Fibroblast of lung (primary cell): Measurements from ENCODE around the gene NT5E. TPM values are rescaled to one million over a fixed set of nuclear protein-coding genes. Genes with fewer than 3 reads are reported as not detected.
A peak's percentile ranks its signal among the peaks of the same experiment; 100 is the strongest.

ENCODE experiments used
- DNase-seq, 2 donors: peaks; one replicate each; pipeline versions ENCODE4 v3.0.0 to v3.0.0-alpha.2; 2010; ENCODE audit warnings: low read depth in 2 of 2
- H2AFZ ChIP-seq: 2 replicates; pipeline ENCODE4 v1.5.1; 2012; ENCODE audit warnings: low read length, control low read depth, inconsistent platforms
- H3K27ac ChIP-seq: 2 replicates; pipeline ENCODE4 v1.5.1; 2011; ENCODE audit warnings: low read length, control low read depth; ENCODE audit not compliant: insufficient read depth
- H3K27me3 ChIP-seq: 2 replicates; pipeline ENCODE4 v1.5.1; 2011; ENCODE audit warnings: mild to moderate bottlenecking, low read length; ENCODE audit not compliant: control insufficient read depth, insufficient read depth
- H3K36me3 ChIP-seq: 2 replicates; pipeline ENCODE4 v1.5.1; 2011; ENCODE audit warnings: low read length; ENCODE audit not compliant: control insufficient read depth, insufficient read depth
- H3K4me1 ChIP-seq: 2 replicates; pipeline ENCODE4 v1.5.1; 2011; ENCODE audit warnings: low read length; ENCODE audit not compliant: control insufficient read depth, insufficient read depth; ENCODE audit errors: extremely low read depth
- H3K4me2 ChIP-seq: 2 replicates; pipeline ENCODE4 v1.5.1; 2011; ENCODE audit warnings: low read length, control low read depth; ENCODE audit not compliant: insufficient read depth; ENCODE audit errors: extremely low read depth
- H3K4me3 ChIP-seq, 4 experiments: fragments of 200-600 bp in 1 of 4; sonication (generic) in 1 of 4; replicated peaks in 1 of 4; 2 replicates each; pipeline ENCODE4 v1.5.1; 2011 to 2016; ENCODE audit warnings: low read length in 4 of 4, low read depth in 3 of 4, mild to moderate bottlenecking in 3 of 4, control low read depth in 2 of 4, inconsistent platforms in 1 of 4, mixed read lengths in 1 of 4; ENCODE audit not compliant: insufficient read depth in 1 of 4; ENCODE audit errors: control extremely low read depth in 1 of 4
- H3K79me2 ChIP-seq: 2 replicates; pipeline ENCODE4 v1.5.1; 2012; ENCODE audit warnings: mild to moderate bottlenecking, low read length, inconsistent platforms; ENCODE audit not compliant: control insufficient read depth, insufficient read depth
- H3K9ac ChIP-seq: 2 replicates; pipeline ENCODE4 v1.5.1; 2011; ENCODE audit warnings: mild to moderate bottlenecking, low read length, control low read depth; ENCODE audit not compliant: insufficient read depth
- H3K9me3 ChIP-seq: 2 replicates; pipeline ENCODE4 v1.5.1; 2012; ENCODE audit warnings: low read depth, low read length; ENCODE audit not compliant: control insufficient read depth, insufficient read depth
- H4K20me1 ChIP-seq: 2 replicates; pipeline ENCODE4 v1.5.1; 2011; ENCODE audit warnings: low read length; ENCODE audit not compliant: control insufficient read depth, insufficient read depth; ENCODE audit errors: extremely low read depth
- EZH2 ChIP-seq: IDR thresholded peaks from 2 replicates; pipeline ENCODE4 v1.5.1; 2012; ENCODE audit warnings: low read length, control low read depth, mild to moderate bottlenecking; ENCODE audit errors: missing control alignments
- polyA plus RNA-seq, 2 donors: library from polyadenylated mRNA; depleted of rRNA in 1 of 2; stranded (reverse) in 1 of 2; unstranded in 1 of 2; fragments of >200 nt; gene quantifications; 2 replicates each; pipeline ENCODE4 v1.2.1, GENCODE V29; 2011 to 2012; ENCODE audit warnings: missing spikeins in 1 of 2
- total RNA-seq: library from RNA; depleted of rRNA; stranded (reverse); fragments of >200 nt; gene quantifications from 2 replicates; pipeline ENCODE4 v1.2.1, GENCODE V29; 2014
- TF ChIP-seq, protein P1 (sequence below), 2 donors: IDR thresholded peaks in 1 of 2; conservative IDR thresholded peaks in 1 of 2; 1 replicate in 1 of 2; 2 replicates in 1 of 2; pipeline ENCODE4 v1.5.1; 2011 to 2012; ENCODE audit warnings: low read length in 2 of 2, control low read depth in 1 of 2, inconsistent platforms in 1 of 2, low read depth in 1 of 2, mild to moderate bottlenecking in 1 of 2

NT5E gene
- total and polyA plus RNA-seq, 2 donors (not counting 1 experiment from before 2014, with no cell fraction given) = 217 to 257 TPM

DNA sequence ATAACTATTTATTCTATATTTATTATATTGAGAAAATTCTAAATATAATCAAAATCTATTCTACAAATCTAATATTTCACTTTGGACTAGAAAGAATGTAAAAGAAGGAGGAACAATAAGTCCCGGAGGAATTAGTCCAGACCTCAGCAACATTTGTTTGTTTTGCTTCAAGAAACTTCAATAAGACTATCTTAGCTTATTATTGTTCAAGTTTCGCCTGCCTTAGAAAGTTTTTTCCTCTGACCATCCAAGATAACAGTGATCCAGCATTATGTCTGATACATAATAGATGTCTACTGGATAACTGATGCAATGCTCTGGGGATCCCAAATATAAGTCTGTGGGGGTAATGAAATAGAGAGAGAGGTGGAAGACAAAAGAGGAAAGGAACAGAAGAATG, 28.7 kb upstream of the NT5E start:
- Histone ChIP-seq H3K4me1 (peaks cover 22% of the 10 kb centered on the region), H3K36me3 (no peaks in the 10 kb centered on the region), H4K20me1 (no peaks in the 10 kb centered on the region), H3K27ac (no peak overlapping the region), H3K9me3 (no peaks in the 10 kb centered on the region), H3K27me3 (no peaks in the 10 kb centered on the region), H3K9ac (no peak overlapping the region), H3K4me2 (no peak overlapping the region), H3K4me3 (no peak overlapping the region), H2AFZ (no peak overlapping the region), H3K79me2 (no peaks in the 10 kb centered on the region)
- no peak for DNase-seq
- TF ChIP-seq, protein P1, sequence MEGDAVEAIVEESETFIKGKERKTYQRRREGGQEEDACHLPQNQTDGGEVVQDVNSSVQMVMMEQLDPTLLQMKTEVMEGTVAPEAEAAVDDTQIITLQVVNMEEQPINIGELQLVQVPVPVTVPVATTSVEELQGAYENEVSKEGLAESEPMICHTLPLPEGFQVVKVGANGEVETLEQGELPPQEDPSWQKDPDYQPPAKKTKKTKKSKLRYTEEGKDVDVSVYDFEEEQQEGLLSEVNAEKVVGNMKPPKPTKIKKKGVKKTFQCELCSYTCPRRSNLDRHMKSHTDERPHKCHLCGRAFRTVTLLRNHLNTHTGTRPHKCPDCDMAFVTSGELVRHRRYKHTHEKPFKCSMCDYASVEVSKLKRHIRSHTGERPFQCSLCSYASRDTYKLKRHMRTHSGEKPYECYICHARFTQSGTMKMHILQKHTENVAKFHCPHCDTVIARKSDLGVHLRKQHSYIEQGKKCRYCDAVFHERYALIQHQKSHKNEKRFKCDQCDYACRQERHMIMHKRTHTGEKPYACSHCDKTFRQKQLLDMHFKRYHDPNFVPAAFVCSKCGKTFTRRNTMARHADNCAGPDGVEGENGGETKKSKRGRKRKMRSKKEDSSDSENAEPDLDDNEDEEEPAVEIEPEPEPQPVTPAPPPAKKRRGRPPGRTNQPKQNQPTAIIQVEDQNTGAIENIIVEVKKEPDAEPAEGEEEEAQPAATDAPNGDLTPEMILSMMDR (conservative IDR thresholded peaks at IDR 0.05 in 1 of 2, IDR thresholded peaks at IDR 0.05 in 1 of 2; ENCODE audit: low read depth in 1 of 2, low read length in 2 of 2) = no peak
- TF ChIP-seq EZH2 = no peak

DNA sequence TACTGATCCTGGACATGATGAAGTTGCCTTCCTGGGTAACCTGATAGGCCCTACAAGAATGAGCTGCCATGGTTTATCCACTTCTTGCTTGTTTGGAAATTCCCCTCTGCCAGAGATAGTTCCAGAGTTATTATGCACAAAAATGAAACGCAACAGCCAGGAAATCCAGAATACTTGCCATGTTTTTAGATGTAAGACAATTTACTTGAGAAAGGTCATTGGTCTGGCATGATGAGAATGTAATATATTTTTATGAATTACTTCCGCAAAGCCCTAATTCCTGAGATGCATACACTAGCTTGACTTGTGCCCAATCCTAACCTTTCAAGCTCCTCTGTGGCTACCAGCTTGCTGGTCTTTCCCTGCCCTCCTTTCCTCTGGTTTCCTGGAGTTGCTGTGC, 27.9 kb upstream of the NT5E start:
- Histone ChIP-seq H3K79me2 (no peaks in the 10 kb centered on the region), H3K9ac (no peak overlapping the region), H3K9me3 (no peaks in the 10 kb centered on the region), H4K20me1 (no peaks in the 10 kb centered on the region), H3K4me1 (peaks cover 18% of the 10 kb centered on the region), H3K4me2 (no peak overlapping the region), H3K27ac (no peak overlapping the region), H3K36me3 (no peaks in the 10 kb centered on the region), H2AFZ (no peak overlapping the region), H3K27me3 (no peaks in the 10 kb centered on the region), H3K4me3 (no peak overlapping the region)
- TF ChIP-seq, protein P1 (conservative IDR thresholded peaks at IDR 0.05 in 1 of 2, IDR thresholded peaks at IDR 0.05 in 1 of 2; ENCODE audit: low read depth in 1 of 2, low read length in 2 of 2) = no peak
- no peak for TF ChIP-seq EZH2
- DNase-seq = peak in 1 of 2 donors; percentile 71

DNA sequence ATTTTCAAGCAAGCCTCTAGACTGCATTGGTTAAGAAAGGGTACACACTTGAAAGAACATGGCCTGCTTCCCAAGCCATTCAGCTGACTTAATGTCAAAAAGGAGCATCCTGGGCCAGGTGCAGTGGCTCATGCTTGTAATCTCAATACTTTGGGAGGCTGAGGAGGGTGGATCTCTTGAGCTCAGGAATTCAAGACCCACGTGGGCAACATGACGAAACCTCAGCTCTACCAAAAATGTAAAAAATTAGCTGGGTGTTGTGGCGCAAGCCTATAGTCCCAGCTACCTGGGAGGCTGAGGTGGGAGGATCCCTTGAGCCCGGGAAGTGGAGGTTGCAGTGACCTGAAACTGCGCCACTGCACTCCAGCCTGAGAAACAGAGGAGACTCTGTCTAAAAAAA, 26.9 kb upstream of the NT5E start:
- H3K9me3 ChIP-seq = no peaks in the 10 kb centered on the region
- DNase-seq = no peak
- H3K36me3 ChIP-seq = no peaks in the 10 kb centered on the region
- no peak overlapping the region for H3K4me2 ChIP-seq
- no peaks in the 10 kb centered on the region for H4K20me1 ChIP-seq
- no peaks in the 10 kb centered on the region for H3K79me2 ChIP-seq
- peaks cover 13% of the 10 kb centered on the region for H3K4me1 ChIP-seq
- no peaks in the 10 kb centered on the region for H3K27me3 ChIP-seq
- H3K27ac ChIP-seq = no peak overlapping the region
- H3K4me3 ChIP-seq = no peak overlapping the region
- no peak for TF ChIP-seq EZH2
- TF ChIP-seq, protein P1 (conservative IDR thresholded peaks at IDR 0.05 in 1 of 2, IDR thresholded peaks at IDR 0.05 in 1 of 2; ENCODE audit: low read depth in 1 of 2, low read length in 2 of 2) = no peak
- H2AFZ ChIP-seq = no peak overlapping the region
- no peak overlapping the region for H3K9ac ChIP-seq
